Neural cell (in vitro differentiated cells): ENCODE measurements around the gene PTPRA.

ENCODE experiments used
- EP300 ChIP-seq: fragments of 450-650 bp; conservative IDR thresholded peaks from 2 replicates; pipeline ENCODE4 v1.6.1; 2014; ENCODE audit warnings: antibody characterized with exemption, mild to moderate bottlenecking, moderate library complexity; ENCODE audit not compliant: poor library complexity, severe bottlenecking
- EZH2 ChIP-seq: fragments of 200-600, 300-800 bp; shearing (Covaris generic), sonication (generic); IDR thresholded peaks from 2 replicates; pipeline ENCODE4 v1.6.1; 2014; ENCODE audit warnings: antibody characterized with exemption, low read length, borderline replicate concordance, mild to moderate bottlenecking; ENCODE audit not compliant: insufficient read depth, poor library complexity, severe bottlenecking
- MXI1 ChIP-seq: fragments of 450-650 bp; conservative IDR thresholded peaks from 2 replicates; pipeline ENCODE4 v1.6.1; 2014; ENCODE audit warnings: antibody characterized with exemption, mild to moderate bottlenecking; ENCODE audit not compliant: poor library complexity, severe bottlenecking
- POLR2AphosphoS5 ChIP-seq: IDR thresholded peaks from 2 replicates; pipeline ENCODE4 v1.6.1; 2012
- RAD21 ChIP-seq: fragments of 450-650 bp; conservative IDR thresholded peaks from 2 replicates; pipeline ENCODE4 v1.6.1; 2014; ENCODE audit warnings: antibody characterized with exemption, mild to moderate bottlenecking, moderate library complexity
- SMC3 ChIP-seq: fragments of 450-650 bp; conservative IDR thresholded peaks from 2 replicates; pipeline ENCODE4 v1.6.1; 2014; ENCODE audit warnings: antibody characterized with exemption, mild to moderate bottlenecking, moderate library complexity; ENCODE audit not compliant: poor library complexity
- TF ChIP-seq, protein P1 (sequence below): fragments of 450-650 bp; IDR thresholded peaks from 2 replicates; pipeline ENCODE4 v1.5.1; 2014; ENCODE audit warnings: antibody characterized with exemption, mild to moderate bottlenecking, moderate library complexity; ENCODE audit not compliant: poor library complexity, severe bottlenecking

DNA sequence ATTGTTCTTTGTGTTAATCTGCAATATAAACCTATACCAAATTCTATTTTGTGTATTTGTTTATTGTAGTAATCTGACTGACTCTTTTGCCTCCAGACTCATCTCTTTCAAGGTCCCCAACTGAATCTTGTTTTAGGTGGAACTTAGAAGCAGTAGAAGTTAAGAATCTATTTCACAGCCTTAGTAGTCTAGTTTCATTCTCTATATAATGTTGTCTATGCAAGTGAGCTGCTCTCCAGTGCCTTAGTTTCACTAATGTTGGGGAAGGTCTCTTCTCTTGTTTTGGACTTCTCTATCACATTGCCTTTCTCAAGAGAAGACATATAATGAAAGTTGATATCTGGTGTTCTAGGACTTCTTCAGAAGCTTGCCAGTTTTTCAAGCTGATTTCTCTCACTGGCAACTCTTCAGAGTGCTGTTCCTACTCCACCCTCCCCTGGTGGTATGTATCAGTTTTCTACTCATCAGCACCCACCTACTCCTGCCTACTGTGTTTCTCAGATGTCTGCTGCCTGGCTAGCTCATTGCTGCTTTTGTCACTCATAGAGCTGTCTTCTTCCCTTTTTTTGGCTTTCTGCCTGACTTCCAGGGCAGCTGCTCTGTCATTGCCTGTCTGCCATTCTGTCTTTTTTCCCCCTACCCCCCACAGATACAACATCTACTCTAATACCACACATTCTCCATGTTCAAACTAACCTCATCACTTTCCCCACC lies 82.1 kb downstream of the PTPRA start:
- TF ChIP-seq, protein P1, sequence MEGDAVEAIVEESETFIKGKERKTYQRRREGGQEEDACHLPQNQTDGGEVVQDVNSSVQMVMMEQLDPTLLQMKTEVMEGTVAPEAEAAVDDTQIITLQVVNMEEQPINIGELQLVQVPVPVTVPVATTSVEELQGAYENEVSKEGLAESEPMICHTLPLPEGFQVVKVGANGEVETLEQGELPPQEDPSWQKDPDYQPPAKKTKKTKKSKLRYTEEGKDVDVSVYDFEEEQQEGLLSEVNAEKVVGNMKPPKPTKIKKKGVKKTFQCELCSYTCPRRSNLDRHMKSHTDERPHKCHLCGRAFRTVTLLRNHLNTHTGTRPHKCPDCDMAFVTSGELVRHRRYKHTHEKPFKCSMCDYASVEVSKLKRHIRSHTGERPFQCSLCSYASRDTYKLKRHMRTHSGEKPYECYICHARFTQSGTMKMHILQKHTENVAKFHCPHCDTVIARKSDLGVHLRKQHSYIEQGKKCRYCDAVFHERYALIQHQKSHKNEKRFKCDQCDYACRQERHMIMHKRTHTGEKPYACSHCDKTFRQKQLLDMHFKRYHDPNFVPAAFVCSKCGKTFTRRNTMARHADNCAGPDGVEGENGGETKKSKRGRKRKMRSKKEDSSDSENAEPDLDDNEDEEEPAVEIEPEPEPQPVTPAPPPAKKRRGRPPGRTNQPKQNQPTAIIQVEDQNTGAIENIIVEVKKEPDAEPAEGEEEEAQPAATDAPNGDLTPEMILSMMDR: no peak
- no peak for TF ChIP-seq EP300
- TF ChIP-seq MXI1: no peak
- no peak for TF ChIP-seq EZH2
- no peak for TF ChIP-seq SMC3
- no peak for TF ChIP-seq RAD21
- TF ChIP-seq POLR2AphosphoS5: no peak
